ENCODE data around the gene GRIA1. TPM values are rescaled to one million over a fixed set of nuclear protein-coding genes. Genes with fewer than 3 reads are reported as not detected.

GRIA1 gene
- total RNA-seq, 1 donor from 2014 or later = 21.9 TPM

DNA sequence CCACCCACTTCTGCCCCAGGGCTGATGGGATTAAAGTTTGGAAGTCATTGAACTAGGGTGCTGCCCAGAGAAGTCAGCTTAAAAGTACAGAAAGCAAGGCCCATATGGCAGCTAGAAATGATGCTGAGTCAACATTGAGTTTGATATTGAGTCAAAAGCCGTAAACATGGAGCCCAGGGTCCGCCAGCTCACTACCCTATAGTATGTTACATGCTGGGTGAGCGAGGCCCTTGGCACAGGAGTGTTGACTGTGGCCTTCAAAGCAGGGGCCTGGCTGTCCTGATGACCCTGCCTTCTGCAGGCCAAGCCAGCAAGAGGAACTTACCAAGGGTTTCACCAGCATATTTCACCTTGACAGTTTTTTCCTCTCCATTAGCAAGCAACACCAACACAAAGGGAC lies 222.5 kb downstream of the GRIA1 start:
- DNase-seq (ENCODE audit: low spot score) = no peak
- Mint-ChIP-seq H3K4me1 (ENCODE audit: unreplicated experiment) (peaks cover 10% of the 10 kb centered on the region), H3K9me3 (ENCODE audit: unreplicated experiment) (no peaks in the 10 kb centered on the region), H3K4me3 (ENCODE audit: unreplicated experiment) (no peak overlapping the region), H3K36me3 (ENCODE audit: low read depth, unreplicated experiment) (peaks cover 6% of the 10 kb centered on the region), H3K27ac (ENCODE audit: unreplicated experiment) (no peak overlapping the region), H3K27me3 (ENCODE audit: unreplicated experiment) (peaks cover 1% of the 10 kb centered on the region)
- TF ChIP-seq CTCF (IDR thresholded peaks at IDR 0.05; ENCODE audit: unreplicated experiment) = no peak

DNA sequence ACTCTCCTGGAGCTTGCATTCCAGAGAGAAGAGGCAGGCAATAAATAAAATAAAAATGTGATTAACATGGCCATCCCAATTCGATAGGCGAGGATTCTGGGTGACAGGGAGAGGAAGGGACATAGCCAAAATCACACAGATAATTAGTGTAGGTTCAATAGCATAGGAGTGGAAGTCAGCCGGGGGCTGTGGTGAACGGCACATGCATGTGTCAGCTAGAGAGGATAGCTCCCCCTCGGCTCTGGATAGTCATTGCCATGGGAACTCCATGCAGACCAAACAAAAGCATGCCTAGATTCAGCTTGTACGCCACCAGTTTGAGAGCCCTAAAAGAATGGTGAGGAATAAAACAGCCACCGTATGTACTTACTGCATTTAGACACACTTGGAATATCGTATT lies 223.5 kb downstream of the GRIA1 start:
- Mint-ChIP-seq H3K27ac (ENCODE audit: unreplicated experiment) (no peak overlapping the region), H3K4me1 (ENCODE audit: unreplicated experiment) (peaks cover 10% of the 10 kb centered on the region), H3K27me3 (ENCODE audit: unreplicated experiment) (peaks cover 1% of the 10 kb centered on the region), H3K9me3 (ENCODE audit: unreplicated experiment) (no peaks in the 10 kb centered on the region), H3K4me3 (ENCODE audit: unreplicated experiment) (no peak overlapping the region), H3K36me3 (ENCODE audit: low read depth, unreplicated experiment) (peaks cover 6% of the 10 kb centered on the region)
- no peak for TF ChIP-seq CTCF (IDR thresholded peaks at IDR 0.05; ENCODE audit: unreplicated experiment)
- no peak for DNase-seq (ENCODE audit: low spot score)

GRCh38 chr5:153714798-153715197 lies 224.3 kb downstream of the GRIA1 start:
- Mint-ChIP-seq H3K36me3 (ENCODE audit: low read depth, unreplicated experiment) (peaks cover 6% of the 10 kb centered on the region), H3K4me1 (ENCODE audit: unreplicated experiment) (peaks cover 10% of the 10 kb centered on the region), H3K27me3 (ENCODE audit: unreplicated experiment) (peaks cover 1% of the 10 kb centered on the region), H3K9me3 (ENCODE audit: unreplicated experiment) (no peaks in the 10 kb centered on the region), H3K27ac (ENCODE audit: unreplicated experiment) (no peak overlapping the region), H3K4me3 (ENCODE audit: unreplicated experiment) (no peak overlapping the region)
- no peak for TF ChIP-seq CTCF (IDR thresholded peaks at IDR 0.05; ENCODE audit: unreplicated experiment)
- no peak for DNase-seq (ENCODE audit: low spot score)

GRCh38 chr5:153717287-153717686 lies 226.8 kb downstream of the GRIA1 start:
- Mint-ChIP-seq H3K36me3 (ENCODE audit: low read depth, unreplicated experiment) (peaks cover 2% of the 10 kb centered on the region), H3K27ac (ENCODE audit: unreplicated experiment) (no peak overlapping the region), H3K4me3 (ENCODE audit: unreplicated experiment) (peak overlapping the region; percentile 7), H3K9me3 (ENCODE audit: unreplicated experiment) (no peaks in the 10 kb centered on the region), H3K4me1 (ENCODE audit: unreplicated experiment) (peaks cover 10% of the 10 kb centered on the region), H3K27me3 (ENCODE audit: unreplicated experiment) (peaks cover 1% of the 10 kb centered on the region)
- TF ChIP-seq CTCF (IDR thresholded peaks at IDR 0.05; ENCODE audit: unreplicated experiment) = no peak
- no peak for DNase-seq (ENCODE audit: low spot score)

GRCh38 chr5:153718713-153719112 lies 228.2 kb downstream of the GRIA1 start:
- Mint-ChIP-seq H3K4me3 (ENCODE audit: unreplicated experiment) (no peak overlapping the region), H3K27me3 (ENCODE audit: unreplicated experiment) (peaks cover 1% of the 10 kb centered on the region), H3K36me3 (ENCODE audit: low read depth, unreplicated experiment) (peaks cover 14% of the 10 kb centered on the region), H3K9me3 (ENCODE audit: unreplicated experiment) (peaks cover 6% of the 10 kb centered on the region), H3K27ac (ENCODE audit: unreplicated experiment) (no peak overlapping the region), H3K4me1 (ENCODE audit: unreplicated experiment) (peaks cover 10% of the 10 kb centered on the region)
- TF ChIP-seq CTCF (IDR thresholded peaks at IDR 0.05; ENCODE audit: unreplicated experiment) = no peak
- DNase-seq (ENCODE audit: low spot score) = no peak

Measured in endothelial cell (in vitro differentiated cells).